Ectodermal cell (in vitro differentiated cells): Measurements from ENCODE around the gene HS2ST1.

Experiments used
- H3K27ac ChIP-seq: 2 replicates; pipeline ENCODE4 v1.7.0; 2013; ENCODE audit warnings: mild to moderate bottlenecking, low read depth, low read length; ENCODE audit not compliant: insufficient read depth, poor library complexity, severe bottlenecking
- H3K27me3 ChIP-seq: 2 replicates; pipeline ENCODE4 v1.7.0; 2013; ENCODE audit warnings: mild to moderate bottlenecking, low read length; ENCODE audit not compliant: insufficient read depth, control insufficient read depth, poor library complexity, severe bottlenecking
- H3K36me3 ChIP-seq: one replicate; pipeline ENCODE4 v1.7.0; 2013; ENCODE audit warnings: low read length; ENCODE audit not compliant: control insufficient read depth, insufficient read depth
- H3K4me1 ChIP-seq: one replicate; pipeline ENCODE4 v1.7.0; 2013; ENCODE audit warnings: low read length; ENCODE audit not compliant: control insufficient read depth, insufficient read depth
- H3K4me3 ChIP-seq: 2 replicates; pipeline ENCODE4 v1.7.0; 2013; ENCODE audit warnings: low read depth, low read length, control low read depth; ENCODE audit not compliant: insufficient read depth
- H3K9me3 ChIP-seq: 2 replicates; pipeline ENCODE4 v1.7.0; 2013; ENCODE audit warnings: mild to moderate bottlenecking, low read length, moderate library complexity; ENCODE audit not compliant: control insufficient read depth
- WGBS, 2 experiments: methylation state at CpG; one replicate each; pipeline ENCODE4 v1.1.7; 2013; ENCODE audit warnings: missing lambda C conversion rate in 2 of 2; 5-methylcytosine and 5-hydroxymethylcytosine counted together

HS2ST1 gene

DNA sequence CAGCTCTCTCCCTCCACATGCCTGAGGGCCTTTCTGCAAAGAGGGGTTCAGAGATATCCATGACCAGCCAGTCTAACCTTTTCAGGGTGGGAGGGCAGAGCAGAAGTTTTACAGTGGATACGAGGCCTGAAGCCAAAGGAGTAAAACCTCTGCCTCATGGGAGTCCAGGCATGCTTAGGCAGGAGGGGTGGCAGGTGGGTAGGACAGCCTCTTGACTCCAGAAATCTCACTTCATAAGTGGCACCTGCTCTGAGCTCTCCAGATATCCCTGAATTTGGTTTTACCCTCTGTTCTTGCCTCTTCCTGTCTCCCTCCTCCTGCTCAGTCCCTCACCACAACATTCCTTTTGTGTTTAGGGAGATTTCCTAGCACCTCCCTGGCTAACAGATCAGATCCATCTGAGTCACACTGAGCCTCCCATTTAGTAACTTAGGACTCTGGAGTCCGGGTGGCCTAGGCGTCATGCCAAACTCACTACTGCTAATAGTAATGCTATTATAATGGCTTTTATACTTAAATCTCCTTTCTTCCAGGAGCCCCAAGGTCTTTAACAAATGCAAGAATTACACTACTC lies 201.0 kb downstream of the HS2ST1 start:
- Histone ChIP-seq H3K27ac (no peak overlapping the region), H3K4me3 (no peak overlapping the region), H3K9me3 (no peaks in the 10 kb centered on the region), H3K27me3 (no peaks in the 10 kb centered on the region), H3K36me3 (no peaks in the 10 kb centered on the region), H3K4me1 (no peaks in the 10 kb centered on the region)
- 94 to 96% methylated on average over 1 to 3 of the region's 3 CpGs for WGBS, 2 experiments

DNA sequence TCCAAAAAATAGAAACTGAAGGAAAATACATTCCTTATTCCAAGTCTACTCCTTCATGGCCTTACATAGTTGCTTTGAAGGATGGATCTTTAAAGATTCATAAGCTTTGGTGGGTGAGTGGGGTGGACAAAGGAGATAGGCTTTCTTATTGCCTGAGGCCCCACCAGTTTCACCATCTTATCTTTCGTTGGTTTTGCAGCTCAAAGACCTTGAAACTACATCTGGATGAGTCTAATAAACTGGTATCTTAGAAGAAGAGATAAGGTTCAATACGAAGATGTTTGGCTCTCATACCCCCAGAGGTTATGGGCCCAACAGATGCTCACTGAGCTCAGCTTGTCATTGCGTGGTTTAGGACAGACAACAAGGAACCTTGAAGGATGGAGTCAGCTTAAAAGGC lies 201.5 kb downstream of the HS2ST1 start:
- Histone ChIP-seq H3K27me3 (no peaks in the 10 kb centered on the region), H3K4me3 (no peak overlapping the region), H3K36me3 (no peaks in the 10 kb centered on the region), H3K9me3 (no peaks in the 10 kb centered on the region), H3K4me1 (no peaks in the 10 kb centered on the region), H3K27ac (no peak overlapping the region)
- 94 to 95% methylated on average over 3 of the region's 3 CpGs for WGBS, 2 experiments

DNA sequence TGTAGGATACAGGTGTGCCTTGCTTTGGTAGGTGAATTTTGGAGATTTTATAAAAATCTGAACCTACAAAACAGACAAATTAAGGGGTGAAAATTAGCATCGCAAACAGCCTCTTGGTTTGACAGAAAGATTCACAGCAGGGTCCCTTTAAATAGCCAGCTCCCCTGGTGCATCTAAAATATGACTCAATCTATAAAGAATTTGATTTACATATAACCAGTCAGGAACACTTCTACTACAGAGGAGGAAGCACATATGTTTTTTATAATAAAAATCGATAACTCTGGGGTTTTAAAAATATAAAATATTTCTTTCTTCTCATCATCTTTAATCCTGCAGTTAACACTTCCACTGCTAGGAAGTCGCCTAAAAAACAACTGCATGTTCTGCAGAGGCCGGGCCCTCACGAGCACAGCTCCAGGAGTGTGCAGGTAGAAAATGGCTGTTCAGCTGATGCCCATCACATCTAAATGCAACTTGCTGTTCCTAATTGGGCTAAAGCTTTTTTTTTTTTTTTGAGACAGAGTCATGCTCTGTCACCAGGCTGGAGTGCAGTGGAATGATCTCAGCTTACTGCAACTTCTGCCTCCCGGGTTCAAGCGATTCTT lies 203.4 kb downstream of the HS2ST1 start:
- no peaks in the 10 kb centered on the region for H3K4me1 ChIP-seq
- no peaks in the 10 kb centered on the region for H3K27me3 ChIP-seq
- no peaks in the 10 kb centered on the region for H3K9me3 ChIP-seq
- H3K4me3 ChIP-seq, result no peak overlapping the region
- no peak overlapping the region for H3K27ac ChIP-seq
- 82 to 89% methylated on average over 6 of the region's 7 CpGs for WGBS, 2 experiments
- no peaks in the 10 kb centered on the region for H3K36me3 ChIP-seq

DNA sequence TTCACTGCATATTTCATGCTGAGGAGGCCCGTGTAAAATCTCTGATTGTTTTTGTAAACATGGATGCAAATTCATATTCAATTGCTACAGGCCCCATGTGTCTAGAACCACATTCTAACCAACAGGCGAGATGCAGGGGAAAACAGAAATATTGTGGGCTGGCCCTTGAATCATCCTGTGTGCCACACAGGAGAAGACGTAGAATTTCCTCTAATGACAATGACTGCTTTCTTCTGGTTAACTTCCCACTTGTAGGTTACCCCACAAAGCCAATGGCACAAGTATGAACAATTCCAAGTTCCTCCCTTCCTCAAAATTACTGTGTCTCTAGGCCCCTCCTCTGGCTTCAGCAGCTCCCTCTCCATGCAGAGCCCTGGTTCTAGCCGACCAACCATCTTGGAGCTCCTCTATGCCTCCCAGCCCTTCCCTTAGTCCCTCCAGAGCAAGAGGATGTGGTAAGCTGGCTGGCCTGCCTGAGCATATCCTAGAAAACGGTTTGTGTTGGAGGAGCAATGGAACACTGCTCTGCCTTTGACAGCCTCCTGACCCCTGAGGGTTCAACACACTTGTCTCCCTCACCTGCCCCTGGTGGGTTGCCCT lies 205.2 kb downstream of the HS2ST1 start:
- Histone ChIP-seq H3K36me3 (no peaks in the 10 kb centered on the region), H3K4me1 (no peaks in the 10 kb centered on the region), H3K27ac (no peak overlapping the region), H3K9me3 (no peaks in the 10 kb centered on the region), H3K4me3 (no peak overlapping the region), H3K27me3 (no peaks in the 10 kb centered on the region)
- WGBS, 2 experiments, result 93 to 96% methylated on average over 5 of the region's 5 CpGs

DNA sequence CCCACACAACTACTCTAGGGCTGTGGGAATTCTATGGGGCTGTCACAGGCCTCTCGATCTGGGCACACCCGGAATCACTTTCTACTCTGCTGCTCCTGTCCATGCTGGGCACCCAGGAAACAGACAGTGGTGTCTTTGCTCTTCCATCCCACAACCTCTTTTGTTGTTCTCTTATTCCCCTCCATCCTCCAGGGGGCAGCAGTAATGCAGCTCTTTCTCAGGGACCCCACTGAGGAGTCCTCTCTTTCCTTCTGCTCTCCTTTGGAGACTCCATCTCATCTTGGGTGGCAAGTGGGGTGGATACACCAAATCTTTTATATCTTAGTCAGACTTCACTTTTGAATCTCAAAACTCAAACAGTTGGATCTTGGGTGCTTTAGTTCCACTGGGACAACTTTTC lies 206.3 kb downstream of the HS2ST1 start:
- Histone ChIP-seq H3K27ac (no peak overlapping the region), H3K27me3 (no peaks in the 10 kb centered on the region), H3K36me3 (no peaks in the 10 kb centered on the region), H3K4me3 (no peak overlapping the region), H3K9me3 (no peaks in the 10 kb centered on the region), H3K4me1 (no peaks in the 10 kb centered on the region)
- WGBS, 2 experiments, result 88 to 95% methylated on average over 2 of the region's 2 CpGs

DNA sequence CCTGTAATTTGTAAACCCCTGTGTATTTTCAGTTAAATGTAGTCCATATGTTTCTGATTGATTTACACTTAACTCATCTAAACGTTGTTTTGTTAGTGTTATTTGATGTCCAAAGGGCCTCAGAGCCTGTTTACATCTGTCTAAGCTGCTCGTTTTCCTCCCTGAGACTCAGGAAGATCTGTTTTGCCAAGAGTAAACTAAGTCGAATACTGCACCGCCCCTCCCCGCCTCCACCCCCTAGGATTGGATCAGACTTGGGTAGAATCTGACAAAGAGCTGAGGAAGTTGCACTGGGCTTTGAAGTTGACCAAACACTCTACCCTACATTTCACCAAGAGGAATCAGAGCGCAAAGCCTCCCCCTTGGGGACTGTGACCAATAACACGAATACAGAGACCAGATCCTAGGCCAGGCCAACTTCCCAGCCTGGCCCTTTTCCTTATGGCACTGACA lies 207.3 kb downstream of the HS2ST1 start:
- Histone ChIP-seq H3K36me3 (no peaks in the 10 kb centered on the region), H3K27me3 (no peaks in the 10 kb centered on the region), H3K27ac (no peak overlapping the region), H3K4me3 (no peak overlapping the region), H3K9me3 (no peaks in the 10 kb centered on the region), H3K4me1 (no peaks in the 10 kb centered on the region)
- 91 to 92% methylated on average over 7 of the region's 7 CpGs for WGBS, 2 experiments

DNA sequence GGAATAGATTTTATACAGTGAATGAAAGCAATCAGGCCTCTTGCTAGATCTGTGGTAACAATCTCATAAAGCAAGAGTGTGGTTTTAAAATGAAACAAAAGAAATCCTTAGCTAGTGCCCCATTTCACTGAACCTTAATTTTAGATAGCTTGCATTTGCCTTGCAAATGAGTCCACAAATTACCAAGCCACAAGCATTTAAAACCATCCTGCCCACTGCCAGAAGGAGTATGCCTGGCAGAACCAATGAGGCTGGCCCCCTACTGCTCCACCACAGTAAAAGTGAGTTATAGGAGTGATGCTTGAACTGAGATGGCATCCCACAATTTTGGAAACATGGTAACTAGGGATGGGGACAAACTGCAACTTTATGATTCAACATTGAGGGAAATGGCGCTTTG lies 207.8 kb downstream of the HS2ST1 start:
- no peaks in the 10 kb centered on the region for H3K9me3 ChIP-seq
- H3K4me1 ChIP-seq, result no peaks in the 10 kb centered on the region
- H3K36me3 ChIP-seq, result no peaks in the 10 kb centered on the region
- no peak overlapping the region for H3K27ac ChIP-seq
- no peak overlapping the region for H3K4me3 ChIP-seq
- no peaks in the 10 kb centered on the region for H3K27me3 ChIP-seq
- 94 to 100% methylated on average over 1 of the region's 1 CpG for WGBS, 2 experiments

DNA sequence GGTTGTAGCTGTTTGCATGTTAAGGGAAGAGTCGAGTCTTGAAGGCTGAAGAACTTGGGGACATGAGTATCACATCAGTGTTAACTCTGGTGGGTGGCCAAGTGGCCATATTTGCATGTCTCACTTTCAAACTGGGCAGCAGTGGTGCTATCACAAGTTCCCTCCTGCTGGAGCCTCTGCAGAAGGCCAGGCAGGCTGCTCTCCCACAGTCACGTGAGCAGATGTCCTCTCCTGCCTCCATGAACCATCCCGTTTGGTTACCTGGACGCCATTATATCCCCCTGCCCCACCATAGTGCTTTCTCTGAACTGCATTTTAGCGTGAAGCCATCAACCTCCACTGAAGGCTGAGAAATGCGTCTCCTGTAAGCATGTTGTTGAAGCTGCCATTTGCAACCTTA lies 209.2 kb downstream of the HS2ST1 start:
- 90 to 93% methylated on average over 6 of the region's 6 CpGs for WGBS, 2 experiments
- Histone ChIP-seq H3K4me3 (no peak overlapping the region), H3K27ac (no peak overlapping the region), H3K9me3 (no peaks in the 10 kb centered on the region), H3K36me3 (no peaks in the 10 kb centered on the region), H3K27me3 (no peaks in the 10 kb centered on the region), H3K4me1 (no peaks in the 10 kb centered on the region)

DNA sequence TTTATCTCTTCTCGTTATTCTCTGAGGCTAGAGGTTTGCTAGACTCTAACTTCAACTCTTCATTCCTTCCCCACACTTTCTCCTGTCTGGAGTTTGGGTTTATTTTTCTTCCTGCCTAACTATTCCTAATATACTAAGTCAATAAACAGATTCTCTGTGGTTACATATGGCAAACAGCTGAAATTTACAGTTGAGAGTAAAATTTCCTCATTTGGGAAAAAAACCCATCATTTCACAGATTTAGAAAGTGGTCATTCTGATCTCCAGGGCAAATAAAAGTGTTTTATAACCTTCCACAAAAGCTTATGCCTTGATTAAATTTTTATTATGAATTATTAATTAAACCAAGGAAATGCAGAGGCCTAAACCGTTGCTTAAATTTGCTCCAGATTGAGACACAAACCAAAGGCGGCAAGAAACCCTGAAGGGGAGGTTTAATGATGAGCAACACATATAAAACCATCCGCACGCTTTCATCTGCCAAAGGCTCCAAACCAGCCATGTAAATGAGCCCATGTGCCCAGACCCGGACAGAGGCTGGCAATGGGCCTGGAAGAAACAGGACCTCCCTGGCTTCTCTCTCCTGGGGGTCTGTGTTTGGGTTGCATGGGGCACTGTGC lies 212.6 kb downstream of the HS2ST1 start:
- no peaks in the 10 kb centered on the region for H3K36me3 ChIP-seq
- no peak overlapping the region for H3K4me3 ChIP-seq
- H3K27ac ChIP-seq, result no peak overlapping the region
- H3K9me3 ChIP-seq, result no peaks in the 10 kb centered on the region
- WGBS, 2 experiments, result 94 to 97% methylated on average over 6 of the region's 6 CpGs
- no peaks in the 10 kb centered on the region for H3K4me1 ChIP-seq
- H3K27me3 ChIP-seq, result no peaks in the 10 kb centered on the region

DNA sequence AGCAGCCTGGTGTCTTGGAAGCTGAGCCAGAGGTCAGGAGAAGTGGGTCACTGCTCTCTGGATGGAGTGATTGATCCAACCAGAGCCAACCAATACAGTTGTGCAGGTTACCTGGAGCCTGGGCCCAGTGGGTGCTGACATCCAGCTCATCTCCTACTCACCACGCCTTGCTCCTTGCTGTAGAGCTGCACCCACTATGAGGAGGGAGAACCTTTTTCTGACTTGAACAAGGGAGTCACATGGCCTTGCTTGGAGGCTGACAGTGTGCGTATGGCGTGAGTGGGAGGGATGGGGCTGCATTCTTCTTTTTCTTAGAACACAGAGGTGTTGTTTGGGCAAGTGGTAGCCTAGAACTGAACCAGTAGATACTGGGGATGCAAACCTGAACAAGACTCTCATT lies 213.1 kb downstream of the HS2ST1 start:
- no peak overlapping the region for H3K27ac ChIP-seq
- 95 to 96% methylated on average over 3 of the region's 3 CpGs for WGBS, 2 experiments
- no peaks in the 10 kb centered on the region for H3K36me3 ChIP-seq
- H3K4me3 ChIP-seq, result no peak overlapping the region
- H3K4me1 ChIP-seq, result no peaks in the 10 kb centered on the region
- H3K9me3 ChIP-seq, result no peaks in the 10 kb centered on the region
- H3K27me3 ChIP-seq, result no peaks in the 10 kb centered on the region
